ENCODE data around the gene FAM20A.

FAM20A gene

DNA sequence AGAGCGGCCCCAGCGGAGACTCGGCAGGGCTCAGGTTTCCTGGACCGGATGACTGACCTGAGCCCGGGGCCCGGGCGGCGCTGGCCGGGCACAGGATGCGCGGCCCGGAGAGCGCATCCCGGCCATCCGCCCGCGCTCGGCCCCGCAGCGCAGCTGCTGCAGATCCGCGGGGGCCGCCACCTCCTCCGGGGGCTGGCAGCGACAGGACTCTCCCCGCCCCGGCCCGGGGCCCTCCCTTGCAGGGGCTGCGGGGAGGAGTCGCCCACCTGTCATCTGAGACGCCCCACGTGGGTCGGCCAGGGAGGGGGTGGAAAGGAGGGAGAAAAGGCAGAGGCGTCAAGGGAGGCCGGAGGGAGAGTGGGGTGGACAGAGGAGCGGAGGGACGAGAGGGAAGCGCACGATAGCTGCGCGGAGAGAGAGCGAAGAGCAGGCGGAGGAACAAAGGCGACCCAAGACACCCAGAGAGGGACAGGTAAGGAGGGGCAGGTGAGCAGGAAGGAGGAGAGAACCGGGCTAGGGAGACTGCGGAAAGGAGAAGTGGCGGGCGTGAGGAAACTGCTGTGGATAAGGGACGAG, 89.4 kb downstream of the FAM20A start:
- H3K4me2 ChIP-seq (ENCODE audit: low read length), result peak overlapping the region; percentile 93
- H3K9me3 ChIP-seq (ENCODE audit: insufficient read depth, low read length), result no peaks in the 10 kb centered on the region
- peaks cover 26% of the 10 kb centered on the region for H4K20me1 ChIP-seq (ENCODE audit: insufficient read depth, low read length)
- H3K9ac ChIP-seq (ENCODE audit: low read length), result peak overlapping the region; percentile 84
- H3K4me3 ChIP-seq (ENCODE audit: low read length), result peak overlapping the region; percentile 91
- no peaks in the 10 kb centered on the region for H3K27me3 ChIP-seq (ENCODE audit: low read depth, low read length)
- peaks cover 33% of the 10 kb centered on the region for H3K79me2 ChIP-seq (ENCODE audit: low read length)
- H3K4me1 ChIP-seq (ENCODE audit: low read length), result peaks cover 35% of the 10 kb centered on the region
- TF ChIP-seq EZH2phosphoT487 (IDR thresholded peaks at IDR 0.05; ENCODE audit: low read depth), result no peak
- TF ChIP-seq, protein P1, sequence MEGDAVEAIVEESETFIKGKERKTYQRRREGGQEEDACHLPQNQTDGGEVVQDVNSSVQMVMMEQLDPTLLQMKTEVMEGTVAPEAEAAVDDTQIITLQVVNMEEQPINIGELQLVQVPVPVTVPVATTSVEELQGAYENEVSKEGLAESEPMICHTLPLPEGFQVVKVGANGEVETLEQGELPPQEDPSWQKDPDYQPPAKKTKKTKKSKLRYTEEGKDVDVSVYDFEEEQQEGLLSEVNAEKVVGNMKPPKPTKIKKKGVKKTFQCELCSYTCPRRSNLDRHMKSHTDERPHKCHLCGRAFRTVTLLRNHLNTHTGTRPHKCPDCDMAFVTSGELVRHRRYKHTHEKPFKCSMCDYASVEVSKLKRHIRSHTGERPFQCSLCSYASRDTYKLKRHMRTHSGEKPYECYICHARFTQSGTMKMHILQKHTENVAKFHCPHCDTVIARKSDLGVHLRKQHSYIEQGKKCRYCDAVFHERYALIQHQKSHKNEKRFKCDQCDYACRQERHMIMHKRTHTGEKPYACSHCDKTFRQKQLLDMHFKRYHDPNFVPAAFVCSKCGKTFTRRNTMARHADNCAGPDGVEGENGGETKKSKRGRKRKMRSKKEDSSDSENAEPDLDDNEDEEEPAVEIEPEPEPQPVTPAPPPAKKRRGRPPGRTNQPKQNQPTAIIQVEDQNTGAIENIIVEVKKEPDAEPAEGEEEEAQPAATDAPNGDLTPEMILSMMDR (IDR thresholded peaks at IDR 0.05; ENCODE audit: low read depth, low read length), result no peak
- peak overlapping the region; percentile 84 for H2AFZ ChIP-seq (ENCODE audit: low read depth, low read length)
- peaks cover 16% of the 10 kb centered on the region for H3K36me3 ChIP-seq (replicated peaks; ENCODE audit: low read depth, low read length)
- peak overlapping the region; percentile 68 for H3K27ac ChIP-seq (ENCODE audit: low read length)

DNA sequence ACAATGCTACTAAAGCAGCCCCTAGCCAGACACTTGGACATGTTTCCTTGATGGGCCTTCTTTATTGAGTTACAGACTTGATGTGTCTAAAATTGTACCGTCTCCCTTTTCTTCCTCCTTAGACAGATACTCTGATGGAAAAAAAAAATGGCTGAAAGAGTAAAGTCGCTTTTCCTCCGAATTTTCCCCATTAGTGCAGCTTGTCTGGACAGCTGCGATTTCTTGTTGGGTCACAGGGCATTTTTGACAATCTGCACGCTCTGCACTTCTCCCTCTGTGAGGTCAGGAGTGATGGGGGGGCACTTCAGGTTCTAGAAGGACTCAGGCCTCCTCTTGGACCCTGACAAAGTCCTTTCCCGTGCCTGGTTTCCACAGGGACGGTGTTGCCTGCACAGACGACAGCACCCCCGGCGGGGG, 89.9 kb downstream of the FAM20A start:
- Histone ChIP-seq H3K4me3 (ENCODE audit: low read length) (peak overlapping the region; percentile 91), H3K27ac (ENCODE audit: low read length) (peak overlapping the region; percentile 68), H3K79me2 (ENCODE audit: low read length) (peaks cover 33% of the 10 kb centered on the region), H3K36me3 (replicated peaks; ENCODE audit: low read depth, low read length) (peaks cover 13% of the 10 kb centered on the region), H3K4me2 (ENCODE audit: low read length) (peak overlapping the region; percentile 93), H4K20me1 (ENCODE audit: insufficient read depth, low read length) (peaks cover 26% of the 10 kb centered on the region), H3K4me1 (ENCODE audit: low read length) (peaks cover 35% of the 10 kb centered on the region), H2AFZ (ENCODE audit: low read depth, low read length) (peak overlapping the region; percentile 84), H3K9ac (ENCODE audit: low read length) (peak overlapping the region; percentile 84), H3K9me3 (ENCODE audit: insufficient read depth, low read length) (no peaks in the 10 kb centered on the region), H3K27me3 (ENCODE audit: low read depth, low read length) (no peaks in the 10 kb centered on the region)
- no peak for TF ChIP-seq EZH2phosphoT487 (IDR thresholded peaks at IDR 0.05; ENCODE audit: low read depth)
- TF ChIP-seq, protein P1 (IDR thresholded peaks at IDR 0.05; ENCODE audit: low read depth, low read length), result no peak

DNA sequence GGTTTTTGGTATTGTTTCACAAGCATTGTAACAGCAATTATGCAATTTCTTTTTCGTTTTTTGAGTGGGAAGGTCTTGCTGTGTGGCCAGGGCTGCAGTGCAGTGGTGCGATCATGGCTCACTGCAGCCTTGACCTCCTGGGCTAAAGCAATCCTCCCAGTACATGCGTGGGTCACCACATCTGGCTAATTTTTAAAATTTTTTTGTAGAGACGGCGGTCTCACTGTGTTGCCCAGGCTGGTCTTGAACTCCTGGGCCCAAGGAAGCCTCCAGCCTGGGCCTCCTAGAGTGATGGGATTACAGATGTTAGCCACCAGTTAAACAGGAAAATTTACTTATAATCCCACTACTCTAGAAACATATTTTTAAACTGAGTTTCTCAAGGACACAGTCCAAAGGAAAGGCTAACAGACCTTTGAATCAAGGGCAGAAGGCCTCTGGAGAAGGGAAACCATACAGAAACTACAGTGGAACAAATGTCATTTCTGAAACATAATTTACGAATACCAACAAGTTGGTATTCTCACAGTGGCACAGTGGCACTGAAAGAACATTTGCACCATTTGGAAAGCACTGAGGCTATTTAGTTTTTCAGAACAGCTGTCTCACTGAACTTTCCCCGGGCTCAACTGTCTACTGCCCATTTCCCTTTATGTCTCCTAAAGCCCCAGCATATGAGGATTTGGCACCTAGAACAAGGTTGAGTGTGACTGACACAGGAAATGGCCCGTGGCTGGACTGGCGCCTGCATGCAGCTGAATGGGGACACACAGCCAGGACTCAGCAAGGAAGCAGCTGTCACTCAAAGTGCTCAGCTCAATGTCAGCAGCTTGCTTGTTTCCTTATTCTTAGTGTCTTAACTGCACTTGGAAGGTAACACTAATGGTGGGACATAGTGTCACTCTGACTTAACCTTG, 91.8 kb downstream of the FAM20A start:
- Histone ChIP-seq H3K27me3 (ENCODE audit: low read depth, low read length) (no peaks in the 10 kb centered on the region), H3K9ac (ENCODE audit: low read length) (no peak overlapping the region), H2AFZ (ENCODE audit: low read depth, low read length) (peak overlapping the region; percentile 90), H3K4me2 (ENCODE audit: low read length) (peak overlapping the region; percentile 37), H3K9me3 (ENCODE audit: insufficient read depth, low read length) (no peaks in the 10 kb centered on the region), H3K4me3 (ENCODE audit: low read length) (no peak overlapping the region), H3K79me2 (ENCODE audit: low read length) (peaks cover 22% of the 10 kb centered on the region), H3K27ac (ENCODE audit: low read length) (0 out of 2 replicates have a peak overlapping the region, but pooled peaks have one; percentile 13), H3K36me3 (replicated peaks; ENCODE audit: low read depth, low read length) (no peaks in the 10 kb centered on the region), H3K4me1 (ENCODE audit: low read length) (peaks cover 31% of the 10 kb centered on the region), H4K20me1 (ENCODE audit: insufficient read depth, low read length) (peaks cover 15% of the 10 kb centered on the region)
- TF ChIP-seq, protein P1 (IDR thresholded peaks at IDR 0.05; ENCODE audit: low read depth, low read length), result no peak
- no peak for TF ChIP-seq EZH2phosphoT487 (IDR thresholded peaks at IDR 0.05; ENCODE audit: low read depth)

DNA sequence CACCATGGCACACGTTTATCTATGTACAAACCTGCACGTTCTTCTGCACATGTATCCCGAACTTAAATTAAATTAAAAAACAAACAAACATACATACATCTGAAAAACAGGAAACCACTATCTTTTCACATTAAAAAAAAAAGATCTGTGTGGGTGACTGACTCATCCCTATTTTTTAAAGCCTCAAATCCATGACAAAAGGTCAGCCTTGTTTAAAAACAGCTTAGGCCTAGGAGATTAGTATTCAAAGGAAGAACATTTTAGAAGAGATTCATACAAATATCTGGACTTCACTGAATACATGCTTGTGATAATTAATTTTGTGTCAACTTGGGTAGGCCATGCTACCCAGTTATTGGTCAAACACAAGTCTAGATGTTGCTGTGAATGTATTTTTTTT, 93.6 kb downstream of the FAM20A start:
- H3K4me3 ChIP-seq (ENCODE audit: low read length), result no peak overlapping the region
- no peaks in the 10 kb centered on the region for H3K36me3 ChIP-seq (replicated peaks; ENCODE audit: low read depth, low read length)
- H3K4me2 ChIP-seq (ENCODE audit: low read length), result no peak overlapping the region
- H3K27me3 ChIP-seq (ENCODE audit: low read depth, low read length), result no peaks in the 10 kb centered on the region
- no peak for TF ChIP-seq EZH2phosphoT487 (IDR thresholded peaks at IDR 0.05; ENCODE audit: low read depth)
- TF ChIP-seq, protein P1 (IDR thresholded peaks at IDR 0.05; ENCODE audit: low read depth, low read length), result no peak
- H3K9ac ChIP-seq (ENCODE audit: low read length), result no peak overlapping the region
- H3K27ac ChIP-seq (ENCODE audit: low read length), result no peak overlapping the region
- peaks cover 3% of the 10 kb centered on the region; the same call in 1 of the 2 replicates for H3K79me2 ChIP-seq (ENCODE audit: low read length)
- no peaks in the 10 kb centered on the region for H3K9me3 ChIP-seq (ENCODE audit: insufficient read depth, low read length)
- H4K20me1 ChIP-seq (ENCODE audit: insufficient read depth, low read length), result no peaks in the 10 kb centered on the region
- peaks cover 21% of the 10 kb centered on the region for H3K4me1 ChIP-seq (ENCODE audit: low read length)
- no peak overlapping the region for H2AFZ ChIP-seq (ENCODE audit: low read depth, low read length)

All from OCI-LY3 (cell line).